SH-SY5Y (cell line): ENCODE measurements around the gene REXO1.

Source experiments
- GATA2 ChIP-seq: IDR thresholded peaks from 2 replicates; pipeline ENCODE4 v1.6.1; 2011; ENCODE audit warnings: mild to moderate bottlenecking, low read depth, low read length
- GATA3 ChIP-seq: IDR thresholded peaks from 2 replicates; pipeline ENCODE4 v1.6.1; 2011; ENCODE audit warnings: low read depth, mild to moderate bottlenecking, low read length, moderate library complexity

GRCh38 chr19:1865172-1866010 is 17.1 kb upstream of the REXO1 start:
- TF ChIP-seq GATA2 (no peak), GATA3 (no peak)
